Right kidney (tissue), 1 donor: ENCODE results near the gene CTNNA2.

Experiments used
- DNase-seq: peaks from one replicate; pipeline ENCODE4 v3.0.0-alpha.2; 2016

The CTNNA2 gene

DNA sequence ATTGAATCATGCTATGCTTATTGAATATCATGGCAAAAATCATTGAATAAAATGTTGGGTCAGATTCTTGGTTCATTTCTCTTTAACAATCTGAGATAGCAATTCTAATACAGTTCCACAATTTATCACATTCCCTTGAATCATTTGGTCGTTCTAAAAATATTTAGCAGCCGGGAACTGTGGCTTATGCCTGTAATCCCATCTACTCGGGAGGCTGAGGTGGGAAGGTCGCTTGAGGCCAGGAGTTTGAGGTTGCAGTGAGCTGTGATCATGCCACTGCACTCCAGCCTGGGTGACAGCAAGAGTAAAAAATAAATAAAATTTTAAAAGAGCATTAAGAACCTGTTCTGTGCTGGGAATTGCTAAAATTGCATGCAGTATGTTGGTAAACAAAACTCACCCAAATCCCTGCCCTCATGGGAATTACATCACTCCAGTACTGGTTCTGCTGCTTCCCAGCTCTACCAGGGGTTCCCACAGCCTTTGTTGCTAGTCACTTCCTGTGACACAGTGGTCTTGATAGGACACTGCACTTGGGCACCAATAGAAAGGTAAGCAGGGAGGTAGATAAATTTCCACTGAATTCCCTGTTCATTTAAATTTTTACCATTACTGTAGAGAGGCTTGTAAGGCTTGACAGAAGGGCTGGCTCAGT, 200.4 kb downstream of the CTNNA2 start:
- no peak for DNase-seq

DNA sequence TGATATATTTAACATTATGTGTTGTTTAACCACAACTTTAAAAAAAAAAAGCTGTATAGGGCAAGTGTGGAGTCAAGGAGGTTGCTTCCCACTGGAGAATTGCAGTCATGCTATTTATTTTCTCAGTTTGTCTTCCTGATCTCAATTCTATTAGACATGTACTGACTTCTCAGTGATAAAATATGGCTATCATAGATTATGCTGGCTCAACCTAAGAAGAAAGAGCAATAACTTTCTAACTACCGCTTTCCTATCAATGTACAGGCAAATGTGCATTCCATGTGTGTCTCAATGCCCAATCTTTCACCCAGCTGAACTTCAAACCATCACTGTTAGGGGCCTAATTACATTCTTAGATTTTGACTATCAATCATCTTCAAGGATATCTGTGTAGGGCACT, 201.4 kb downstream of the CTNNA2 start:
- DNase-seq, result no peak

DNA sequence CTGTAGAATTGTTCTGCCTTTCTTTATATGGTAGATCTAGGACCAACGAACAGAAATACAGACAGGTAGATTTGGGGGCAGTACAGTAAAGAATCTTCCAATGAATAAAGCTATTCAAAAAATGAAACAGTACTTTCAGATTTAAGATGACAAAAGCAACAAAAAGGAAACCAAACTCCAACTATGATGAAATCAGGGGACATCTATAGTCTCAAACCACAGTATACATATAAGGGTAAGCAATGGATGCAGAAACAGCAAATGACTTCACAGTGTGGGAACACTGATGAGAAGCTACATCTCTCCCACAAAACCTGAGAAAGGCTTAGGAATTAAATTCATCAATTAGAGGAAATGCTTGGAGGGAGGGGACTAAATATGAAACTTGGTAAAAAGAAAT, 202.5 kb downstream of the CTNNA2 start:
- no peak for DNase-seq

DNA sequence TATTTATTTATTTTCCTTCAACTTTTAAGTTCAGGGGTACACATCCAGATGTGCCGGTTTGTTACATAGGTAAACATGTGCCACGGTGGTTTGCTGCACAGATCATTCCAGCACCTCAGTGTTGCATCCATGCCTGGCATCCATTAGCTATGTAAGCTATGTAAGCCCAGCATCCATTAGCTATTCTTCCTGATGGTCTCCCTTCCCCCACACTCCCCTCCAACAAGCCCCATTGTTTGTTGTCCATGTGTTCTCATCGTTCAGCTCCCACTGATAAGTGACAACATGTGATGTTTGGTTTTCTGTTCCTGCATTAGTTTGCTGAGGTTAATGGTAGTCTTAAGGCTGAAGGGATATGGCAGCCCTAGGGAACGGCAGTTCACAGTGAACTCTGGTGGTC, 203.4 kb downstream of the CTNNA2 start:
- no peak for DNase-seq

DNA sequence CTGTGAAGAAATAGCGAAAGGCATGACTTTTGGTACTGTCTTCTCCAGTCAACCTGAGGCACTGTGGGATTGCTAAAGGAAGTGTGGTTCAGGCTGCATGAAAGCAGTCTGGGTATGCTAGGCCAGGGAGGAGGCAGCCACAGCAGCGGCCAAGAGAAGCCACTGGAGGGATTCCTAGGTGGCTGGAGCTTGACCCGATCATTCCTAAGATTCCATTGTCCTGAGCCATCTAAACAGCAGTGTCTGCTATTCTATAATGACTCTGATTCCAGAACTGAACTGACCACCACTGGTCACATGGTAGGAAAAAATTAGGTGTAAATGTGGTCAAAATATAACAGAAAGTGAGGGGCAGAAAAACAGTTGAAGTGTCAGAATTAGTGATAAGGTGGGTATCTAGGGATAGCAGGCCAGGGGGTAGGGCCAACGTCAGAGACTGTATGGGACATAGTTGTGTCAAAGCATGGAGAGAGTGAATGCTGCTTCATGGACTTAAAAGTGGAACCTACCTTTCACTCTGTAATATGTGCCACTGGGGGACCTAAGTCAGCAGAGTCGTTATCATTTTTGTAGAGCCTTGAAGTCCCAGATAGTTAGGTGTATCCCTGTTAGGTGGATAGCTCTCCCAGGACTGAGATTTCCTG, 204.6 kb downstream of the CTNNA2 start:
- no peak for DNase-seq

DNA sequence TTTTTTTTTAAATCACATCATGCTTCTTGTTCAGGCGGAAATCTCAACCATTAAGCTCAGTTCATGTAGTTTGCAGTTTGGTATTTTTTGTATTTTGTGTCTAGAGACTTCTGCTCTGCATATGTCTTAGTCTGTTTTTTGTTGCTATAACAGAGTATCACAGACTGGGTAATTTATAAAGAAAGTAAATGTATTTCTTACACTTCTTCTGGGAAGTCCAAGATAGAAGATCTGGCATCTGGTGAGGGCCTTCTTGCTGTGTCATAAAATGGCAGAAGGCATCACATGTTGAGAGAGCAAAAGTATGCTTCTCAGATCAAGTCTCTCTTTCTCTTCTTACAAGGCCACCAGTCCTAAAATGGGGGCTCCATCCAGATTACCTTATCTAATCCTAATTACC, 208.2 kb downstream of the CTNNA2 start:
- DNase-seq, result no peak

DNA sequence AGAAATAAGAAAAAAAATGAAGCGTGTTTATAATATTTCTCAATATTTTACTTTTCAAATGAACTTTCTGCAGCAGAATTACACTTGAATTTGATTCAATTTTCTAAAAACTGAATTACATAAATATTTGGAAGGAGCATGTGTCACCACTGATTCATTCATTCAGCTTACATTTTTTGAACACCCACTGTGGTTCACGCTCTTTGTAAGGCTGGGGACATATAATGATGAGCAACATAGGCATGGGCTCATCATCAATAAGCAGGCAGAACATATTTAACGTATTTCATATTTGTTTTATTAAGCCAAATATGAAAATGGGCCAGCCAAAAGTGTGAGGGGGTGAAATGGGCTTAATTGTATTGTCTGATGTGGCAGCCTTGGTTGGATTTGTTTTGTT, 209.1 kb downstream of the CTNNA2 start:
- no peak for DNase-seq

DNA sequence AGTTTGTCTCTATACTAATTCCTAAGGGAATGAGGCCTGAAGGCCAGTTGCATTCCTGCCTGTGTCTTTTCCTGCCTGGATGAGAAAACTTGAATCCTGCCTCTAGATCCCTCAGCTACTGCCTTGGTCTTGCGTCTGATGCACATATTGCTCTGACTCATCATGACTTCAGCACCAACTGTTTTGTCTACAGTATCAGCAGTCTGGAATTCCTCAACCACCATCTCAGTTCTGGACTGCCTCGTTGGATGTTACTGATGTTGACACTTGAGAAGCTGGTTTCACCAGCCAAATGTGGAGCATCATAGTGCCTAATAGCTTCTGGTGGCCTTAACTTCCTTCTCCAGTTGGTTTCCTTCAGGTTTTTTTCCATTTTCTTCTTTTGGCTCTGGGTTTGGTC, 211.0 kb downstream of the CTNNA2 start:
- DNase-seq, result no peak

DNA sequence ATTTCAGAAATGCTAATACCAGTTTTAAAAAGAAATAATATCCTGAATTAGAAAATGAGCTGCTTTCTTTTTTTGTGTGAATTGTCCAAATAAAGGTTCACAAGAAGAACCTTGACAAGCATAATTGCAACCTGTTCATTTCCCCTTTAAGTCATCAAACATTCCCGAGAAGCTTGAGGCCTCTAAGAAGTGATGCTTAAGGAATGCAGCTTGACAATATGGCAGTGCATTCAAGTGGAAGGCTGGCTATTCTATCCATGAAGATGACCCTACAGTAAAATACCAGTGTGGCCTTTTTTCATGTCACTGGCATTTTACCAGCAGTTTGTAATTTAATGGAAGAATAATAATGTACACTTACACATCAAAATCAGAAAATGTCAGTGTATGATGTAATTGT, 216.7 kb downstream of the CTNNA2 start:
- DNase-seq, result no peak

DNA sequence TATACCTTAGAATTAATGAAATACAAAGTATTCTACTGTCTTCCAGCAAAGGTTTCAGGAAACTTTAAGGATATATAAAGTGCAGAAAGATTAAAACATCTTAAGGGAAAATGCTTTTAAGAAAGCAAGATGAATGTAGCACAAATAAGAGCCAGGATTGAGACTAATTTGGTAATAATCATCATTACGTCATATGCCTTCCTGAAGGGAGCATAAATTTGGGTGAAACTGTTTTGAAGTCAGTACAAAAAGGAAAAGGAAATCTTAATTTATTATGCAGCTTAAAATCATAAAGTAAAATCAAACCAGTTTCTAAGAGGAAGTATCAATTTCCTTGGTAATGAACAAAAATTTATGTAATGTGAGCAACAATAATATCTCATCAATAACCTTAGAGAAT, 221.7 kb downstream of the CTNNA2 start:
- DNase-seq, result no peak

DNA sequence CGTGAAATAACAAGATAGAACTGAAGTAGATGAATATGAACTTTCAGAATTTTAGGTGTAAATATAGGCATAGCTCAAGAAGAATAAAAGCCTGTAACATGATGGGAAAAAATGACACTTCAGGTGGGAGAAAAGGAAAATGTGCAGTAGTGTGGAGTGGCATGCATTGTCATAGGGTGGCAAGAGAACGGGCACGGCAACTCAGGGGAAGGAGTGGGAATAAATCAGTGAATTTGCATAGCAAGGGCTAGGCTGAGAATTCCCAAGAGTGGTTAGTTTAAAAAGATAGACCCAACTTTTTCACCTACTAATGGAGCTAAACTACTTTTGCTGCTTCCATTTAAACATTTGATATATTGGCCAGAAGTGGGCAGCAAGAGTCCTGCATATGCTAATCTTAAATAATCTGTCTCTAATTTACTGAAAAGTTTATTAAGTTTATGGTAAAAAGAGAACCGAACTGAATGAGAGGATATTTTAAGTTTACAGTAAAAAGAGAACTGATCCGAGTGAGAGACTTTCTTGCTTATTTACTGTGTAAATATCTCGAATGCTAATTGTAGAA, 228.1 kb downstream of the CTNNA2 start:
- DNase-seq, result no peak

DNA sequence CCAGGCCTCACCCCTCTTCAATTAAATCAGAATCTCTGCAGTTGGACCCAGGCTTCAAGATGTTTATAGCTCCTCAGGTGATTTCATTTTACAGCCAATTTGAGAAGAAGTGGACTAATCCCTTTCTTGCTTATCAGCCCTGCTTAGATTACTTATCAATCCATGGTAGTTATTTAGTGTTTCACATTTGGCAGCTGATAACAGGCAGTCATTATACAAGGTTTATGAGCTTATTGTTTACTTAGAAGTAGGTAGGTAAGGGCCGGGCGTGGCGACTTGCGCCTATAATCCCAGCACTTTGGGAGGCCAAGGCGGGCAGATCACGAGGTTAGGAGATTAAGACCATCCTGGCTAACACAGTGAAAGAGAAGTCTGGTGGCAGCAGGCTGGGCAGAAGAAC, 237.5 kb downstream of the CTNNA2 start:
- no peak for DNase-seq

DNA sequence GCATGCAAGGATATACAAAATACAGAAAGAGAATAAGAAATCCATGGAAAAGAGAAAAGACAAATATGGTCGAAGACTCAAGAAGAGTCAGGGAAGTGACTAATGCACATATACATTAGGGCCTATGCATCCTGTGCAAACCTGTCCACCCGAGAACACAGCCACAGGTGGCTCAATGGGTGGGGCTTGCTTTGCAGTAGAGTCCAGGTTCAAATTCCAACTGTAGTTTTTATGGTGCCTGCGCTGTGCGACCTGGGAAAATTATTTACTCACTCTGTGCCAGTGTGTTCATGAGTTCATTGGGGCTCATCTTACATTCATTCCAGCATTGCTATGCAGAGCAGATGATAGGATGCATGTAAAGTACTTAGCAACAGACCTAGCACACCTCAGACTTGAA, 244.7 kb downstream of the CTNNA2 start:
- no peak for DNase-seq

DNA sequence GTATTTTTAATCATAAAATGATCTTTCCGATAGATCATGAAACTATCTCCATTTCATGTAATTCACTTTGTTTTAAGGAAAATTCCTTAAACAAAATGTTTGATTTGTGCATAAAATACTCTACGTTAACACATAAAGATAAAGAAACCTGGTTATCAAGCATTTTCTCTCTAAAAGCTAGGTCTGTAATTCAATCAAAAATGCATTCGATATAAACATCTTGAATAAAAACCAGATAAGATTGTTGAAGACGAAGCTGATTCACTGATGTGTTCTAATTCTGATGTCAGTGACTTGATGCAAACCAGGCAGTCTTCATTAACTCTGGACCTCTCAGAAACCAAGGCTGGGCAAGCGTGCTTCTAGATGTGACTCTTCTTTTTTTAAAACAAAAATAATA, 245.2 kb downstream of the CTNNA2 start:
- DNase-seq, result no peak

DNA sequence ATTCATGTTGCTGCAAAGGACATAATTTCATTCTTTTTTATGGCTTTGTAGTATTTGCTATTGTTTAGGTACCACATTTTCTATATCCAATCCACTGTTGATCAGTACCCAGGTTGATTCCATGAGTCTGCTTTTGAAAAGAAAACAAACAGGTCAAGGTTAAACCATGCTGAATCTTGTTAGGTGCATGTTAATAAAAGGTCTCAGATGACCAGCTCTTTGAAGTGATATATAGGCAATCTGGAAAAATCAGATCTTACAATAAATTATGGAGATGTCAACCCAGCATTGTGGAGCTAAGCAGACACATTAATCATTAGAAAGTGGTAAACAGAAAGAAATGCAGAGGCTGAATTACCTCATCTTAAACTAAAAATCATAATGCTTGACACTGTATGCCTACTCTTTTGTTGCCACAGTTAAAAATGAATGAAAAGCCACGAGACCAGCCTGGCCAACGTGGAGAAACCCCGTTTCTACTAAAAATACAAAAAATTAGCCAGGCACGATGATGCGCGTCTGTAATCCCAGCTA, 246.0 kb downstream of the CTNNA2 start:
- no peak for DNase-seq

DNA sequence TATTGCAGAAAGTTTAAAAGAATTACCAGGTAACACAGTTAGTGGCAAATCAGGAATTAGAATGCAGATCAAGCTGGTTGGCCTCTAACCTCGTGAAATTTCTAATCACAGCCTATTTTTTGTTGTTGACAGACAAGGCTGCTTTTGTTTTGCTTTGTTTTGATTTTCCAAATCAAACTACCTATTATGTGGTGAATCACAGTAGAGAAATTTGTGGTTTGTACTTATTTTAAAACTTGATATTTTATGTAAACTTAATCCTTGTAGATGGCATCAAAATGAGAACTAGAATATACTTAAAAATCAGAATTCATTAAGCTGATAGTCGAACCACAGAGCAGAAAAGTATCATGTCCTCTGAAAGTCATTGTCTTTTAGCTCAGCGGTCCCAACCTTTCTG, 258.1 kb downstream of the CTNNA2 start:
- no peak for DNase-seq

DNA sequence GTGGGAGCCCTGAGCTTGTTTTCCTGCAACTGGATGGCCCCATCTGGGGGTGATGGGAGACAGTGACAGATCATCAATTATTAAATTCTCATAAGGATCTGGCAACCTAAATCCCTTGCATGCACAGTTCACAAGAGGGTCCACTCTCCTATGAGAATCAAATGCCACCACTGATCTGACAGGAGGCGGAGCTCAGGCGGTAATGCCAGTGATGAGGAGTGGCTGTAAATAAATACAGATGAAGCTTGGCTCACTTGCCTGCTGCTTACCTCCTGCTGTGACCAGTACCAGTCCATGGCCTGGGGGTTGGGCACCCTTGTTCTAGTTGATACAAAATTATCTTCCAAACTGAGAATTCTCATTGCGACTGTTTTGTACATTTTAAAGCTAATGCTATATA, 258.6 kb downstream of the CTNNA2 start:
- DNase-seq, result no peak

DNA sequence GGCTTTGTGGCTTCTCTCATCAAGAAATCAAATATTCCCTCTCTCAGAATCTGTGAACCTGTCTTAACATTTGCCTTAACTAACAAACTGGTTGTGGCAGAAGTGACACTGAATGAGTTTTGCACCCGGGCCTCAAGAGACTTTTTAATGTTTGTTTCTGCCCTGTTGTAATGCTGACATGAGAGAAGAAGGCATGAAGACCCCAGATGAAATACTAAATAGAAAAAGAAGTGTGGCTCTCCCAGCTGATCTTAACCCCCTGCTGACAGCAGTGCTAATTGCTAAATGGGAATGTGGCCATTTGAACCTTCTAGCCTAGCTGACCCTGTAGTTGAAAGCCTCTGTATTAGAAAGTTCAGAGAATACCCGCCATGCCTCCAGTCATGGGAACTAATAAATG, 261.2 kb downstream of the CTNNA2 start:
- DNase-seq, result no peak

DNA sequence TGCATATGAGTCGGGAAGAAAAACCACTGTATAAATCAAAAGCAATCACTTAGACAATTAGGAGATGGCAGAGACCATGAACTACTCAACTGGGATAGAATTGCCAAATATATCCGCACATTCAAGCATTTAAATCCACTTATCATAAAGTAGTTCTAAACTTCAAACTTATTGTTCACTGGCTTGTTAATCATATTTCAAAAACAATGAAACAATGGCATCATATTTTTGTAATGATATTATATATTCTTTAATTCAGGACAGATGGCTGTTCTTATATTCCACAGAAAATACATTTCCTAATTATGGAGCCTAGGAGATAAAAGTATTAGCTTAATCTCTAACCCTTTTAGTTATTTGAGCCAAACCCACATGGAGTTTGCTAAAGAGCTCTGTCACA, 263.6 kb downstream of the CTNNA2 start:
- no peak for DNase-seq

DNA sequence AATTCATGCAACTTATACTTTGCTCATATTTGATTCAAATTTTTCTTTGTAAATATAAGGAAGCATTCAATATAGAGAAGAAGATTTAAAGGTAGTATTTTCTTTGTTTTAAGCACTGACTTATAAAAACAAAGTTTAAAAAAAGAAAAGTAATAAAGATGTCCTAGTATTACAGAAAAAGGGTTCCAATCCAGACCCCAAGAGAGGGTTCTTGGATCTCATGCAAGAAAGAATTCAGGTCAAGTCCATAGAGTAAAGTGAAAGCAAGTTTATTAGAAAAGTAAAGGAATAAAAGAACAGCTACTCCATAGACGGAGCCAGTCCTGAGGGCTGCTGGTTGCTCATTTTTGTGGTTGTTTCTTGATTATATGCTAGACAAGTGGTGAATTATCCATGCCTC, 267.9 kb downstream of the CTNNA2 start:
- DNase-seq, result no peak

DNA sequence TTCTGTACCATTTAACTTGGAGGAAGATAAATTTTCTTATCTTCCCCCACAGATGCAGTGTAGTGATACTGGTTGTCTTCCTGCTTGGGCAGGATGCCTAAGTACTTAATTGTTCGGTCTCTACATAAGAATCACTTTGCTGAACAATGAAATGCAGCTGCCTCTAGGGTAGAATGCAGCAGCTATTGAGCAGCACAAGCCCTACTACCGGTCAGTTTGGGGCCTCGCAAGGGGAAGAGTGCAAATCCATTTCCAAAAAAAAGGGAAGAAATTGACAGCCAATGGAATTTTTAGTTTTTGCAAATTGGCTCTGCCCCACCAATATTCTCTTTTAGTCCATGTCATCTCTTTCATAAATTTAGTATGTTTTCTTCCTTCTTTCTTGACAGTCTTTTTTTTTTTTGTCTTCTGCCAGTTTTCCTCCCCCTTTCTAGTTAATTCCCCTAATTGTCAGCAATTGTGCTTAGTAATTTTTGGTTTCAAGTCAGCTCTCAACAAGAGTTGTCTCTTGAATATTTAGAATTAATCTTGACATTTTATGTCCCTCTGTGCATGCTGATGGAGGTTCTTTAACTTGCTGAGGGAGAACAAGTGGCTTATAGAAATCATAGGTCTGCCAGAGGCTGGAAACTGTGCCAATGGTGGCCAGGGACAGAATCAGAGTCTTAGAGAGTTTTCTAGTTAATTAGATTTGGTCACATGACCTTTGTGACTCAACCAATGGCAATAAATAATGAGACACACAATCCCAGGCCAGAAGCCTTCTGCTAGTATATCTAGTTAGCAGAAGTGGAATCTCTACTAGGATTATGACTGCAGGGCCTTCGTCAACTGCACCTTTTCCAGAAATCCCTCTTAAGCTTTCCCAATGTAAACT, 270.0 kb downstream of the CTNNA2 start:
- DNase-seq, result no peak

DNA sequence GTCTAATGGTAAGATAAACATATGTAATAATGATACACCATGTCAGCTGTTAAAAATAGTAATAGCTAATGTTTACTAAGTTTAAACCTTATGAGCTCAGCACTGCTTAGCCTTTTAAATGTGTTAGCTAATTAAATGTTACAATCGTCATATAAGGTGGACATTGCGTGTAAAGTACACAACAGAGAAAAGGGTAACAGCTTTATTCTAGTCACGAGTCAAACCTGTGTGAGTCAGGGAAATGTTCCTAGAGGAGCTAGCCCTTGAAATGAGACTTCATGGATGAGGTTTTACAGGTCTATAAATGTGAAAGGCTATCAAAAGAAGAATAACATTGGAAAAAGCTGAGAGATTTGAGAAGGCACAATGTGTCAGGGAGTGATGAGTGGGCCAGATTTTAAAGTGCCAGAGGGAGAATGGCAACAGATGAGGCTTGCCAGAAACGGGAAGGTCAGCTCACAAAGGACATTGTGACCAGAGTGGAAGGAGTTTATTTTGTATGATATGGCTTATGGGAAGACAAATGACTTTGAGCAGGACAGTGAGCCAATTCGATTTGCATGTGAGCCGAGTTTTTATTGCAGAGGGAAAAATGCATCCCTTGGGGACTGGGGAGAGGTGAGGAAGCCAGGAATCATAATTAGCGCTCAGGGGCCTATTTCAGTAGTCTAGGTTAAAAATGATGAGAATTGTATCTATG, 276.3 kb downstream of the CTNNA2 start:
- DNase-seq, result no peak
